Measurements from ENCODE around the gene PTPMT1. TPM values are rescaled to one million over a fixed set of nuclear protein-coding genes. Genes with fewer than 3 reads are reported as not detected.

Gene PTPMT1
- total RNA-seq, 6 experiments from 2014 or later = 14.7 to 118 (median 20.5) TPM

GRCh38 chr11:47617417-47617809 lies 52.0 kb downstream of the PTPMT1 start:
- H3K9me3 ChIP-seq = no peaks in the 10 kb centered on the region
- peaks cover 0 to 60% (median 42%) of the 10 kb centered on the region in 4 donors for H3K36me3 ChIP-seq
- TF ChIP-seq, protein P1, sequence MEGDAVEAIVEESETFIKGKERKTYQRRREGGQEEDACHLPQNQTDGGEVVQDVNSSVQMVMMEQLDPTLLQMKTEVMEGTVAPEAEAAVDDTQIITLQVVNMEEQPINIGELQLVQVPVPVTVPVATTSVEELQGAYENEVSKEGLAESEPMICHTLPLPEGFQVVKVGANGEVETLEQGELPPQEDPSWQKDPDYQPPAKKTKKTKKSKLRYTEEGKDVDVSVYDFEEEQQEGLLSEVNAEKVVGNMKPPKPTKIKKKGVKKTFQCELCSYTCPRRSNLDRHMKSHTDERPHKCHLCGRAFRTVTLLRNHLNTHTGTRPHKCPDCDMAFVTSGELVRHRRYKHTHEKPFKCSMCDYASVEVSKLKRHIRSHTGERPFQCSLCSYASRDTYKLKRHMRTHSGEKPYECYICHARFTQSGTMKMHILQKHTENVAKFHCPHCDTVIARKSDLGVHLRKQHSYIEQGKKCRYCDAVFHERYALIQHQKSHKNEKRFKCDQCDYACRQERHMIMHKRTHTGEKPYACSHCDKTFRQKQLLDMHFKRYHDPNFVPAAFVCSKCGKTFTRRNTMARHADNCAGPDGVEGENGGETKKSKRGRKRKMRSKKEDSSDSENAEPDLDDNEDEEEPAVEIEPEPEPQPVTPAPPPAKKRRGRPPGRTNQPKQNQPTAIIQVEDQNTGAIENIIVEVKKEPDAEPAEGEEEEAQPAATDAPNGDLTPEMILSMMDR (IDR thresholded peaks at IDR 0.05) = no peak
- TF ChIP-seq POLR2A (IDR thresholded peaks at IDR 0.05) = no peak
- intact Hi-C loops (cut with DNase I) = no loop called here
- ATAC-seq (no peak), DNase-seq (no peak)
- no peaks in the 10 kb centered on the region for H3K4me1 ChIP-seq
- H3K27me3 ChIP-seq = no peaks in the 10 kb centered on the region
- WGBS (ENCODE audit: insufficient coverage, low coverage, low lambda C conversion rate, missing lambda C conversion rate) = 51% methylated on average over 3 of the region's 3 CpGs
- no peak overlapping the region for H3K4me3 ChIP-seq
- no peak overlapping the region for H3K27ac ChIP-seq

DNA sequence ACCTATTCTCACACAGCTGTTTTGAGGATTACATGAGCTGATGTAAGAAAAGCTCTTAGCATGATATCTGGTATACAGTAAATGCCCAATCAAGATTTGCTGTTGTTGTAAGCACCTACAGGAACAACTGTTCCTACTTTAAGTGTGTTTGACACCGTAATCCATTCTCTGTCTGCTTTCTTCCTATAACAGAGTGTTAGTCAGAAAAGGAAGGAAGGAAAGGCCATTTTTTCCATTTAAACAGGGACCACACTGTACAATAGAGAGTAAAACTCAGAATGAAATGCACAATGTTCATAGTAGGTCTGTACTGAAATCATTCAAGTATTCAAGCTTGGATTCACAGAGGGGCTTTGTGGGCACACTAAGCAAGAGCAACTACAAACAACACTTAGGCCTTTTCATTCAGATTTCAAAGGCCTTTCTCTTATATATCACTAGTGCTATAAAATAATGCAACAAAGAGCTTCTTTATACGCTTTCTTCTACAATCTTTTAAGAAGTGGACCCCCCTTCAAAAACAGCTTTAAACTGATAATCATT lies 55.5 kb downstream of the PTPMT1 start:
- no peak for TF ChIP-seq POLR2A (IDR thresholded peaks at IDR 0.05)
- WGBS (ENCODE audit: insufficient coverage, low coverage, low lambda C conversion rate, missing lambda C conversion rate) = 88% methylated on average over 2 of the region's 2 CpGs
- intact Hi-C loops (cut with DNase I) = no loop called here
- no peak overlapping the region for H3K27ac ChIP-seq
- H3K4me1 ChIP-seq = no peaks in the 10 kb centered on the region
- DNase-seq = no peak
- H3K9me3 ChIP-seq = no peaks in the 10 kb centered on the region
- peaks cover 0 to 93% (median 61%) of the 10 kb centered on the region in 4 donors for H3K36me3 ChIP-seq
- H3K4me3 ChIP-seq = no peak overlapping the region
- no peak for ATAC-seq
- no peaks in the 10 kb centered on the region for H3K27me3 ChIP-seq

Small RNAs within 50 kb of the gene (small RNA-seq; reads per million reads assigned to genes)
- gene RN7SL652P (0 reads per million in 2 experiments), gene RNU5E-10P (0 reads per million in 2 experiments)

Other genes with a start within 250 kb of the PTPMT1 start
- under 1 TPM in 5 of 6 experiments, not detected in 1; 0.04 to 0.24 (median 0.13) TPM for gene MYBPC3, start 212.9 kb upstream of the PTPMT1 start, total RNA-seq
- 10 to 100 TPM in 3 of 6 experiments, 1 to 10 TPM in 3; 7.5 to 29.1 (median 10.1) TPM for gene SPI1, start 187.1 kb upstream of the PTPMT1 start, total RNA-seq
- gene SLC39A13, start 157.0 kb upstream of the PTPMT1 start, total RNA-seq = 10 to 100 TPM in 5 of 6 experiments, 1 to 10 TPM in 1; 9.8 to 21.2 (median 13.1) TPM
- gene PSMC3, start 139.2 kb upstream of the PTPMT1 start, total RNA-seq = 10 to 100 TPM; 52.5 to 98.1 (median 63.3) TPM
- under 1 TPM in 3 of 6 experiments, not detected in 3; 0.15 to 0.49 (median 0.25) TPM for gene RAPSN, start 116.5 kb upstream of the PTPMT1 start, total RNA-seq
- gene CELF1, start 12.5 kb upstream of the PTPMT1 start, total RNA-seq = 10 to 100 TPM; 66.3 to 86.5 (median 71.7) TPM
- gene KBTBD4, start 13.4 kb downstream of the PTPMT1 start, total RNA-seq = 1 to 10 TPM; 6.5 to 9.2 (median 7.3) TPM
- 10 to 100 TPM; 53.3 to 64.1 (median 58.2) TPM for gene NDUFS3, start 13.5 kb downstream of the PTPMT1 start, total RNA-seq
- gene FAM180B, start 21.1 kb downstream of the PTPMT1 start, total RNA-seq = not detected
- gene C1QTNF4, start 28.8 kb downstream of the PTPMT1 start, total RNA-seq = under 1 TPM in 3 of 6 experiments, not detected in 3; 0.21 to 0.44 (median 0.26) TPM
- gene MTCH2, start 77.0 kb downstream of the PTPMT1 start, total RNA-seq = 100 to 1,000 TPM; 123 to 179 (median 135) TPM
- 1 to 10 TPM in 4 of 6 experiments, under 1 TPM in 2; 0.43 to 5.8 (median 2.1) TPM for gene AGBL2, start 149.8 kb downstream of the PTPMT1 start, total RNA-seq
- gene FNBP4, start 201.7 kb downstream of the PTPMT1 start, total RNA-seq = 10 to 100 TPM; 20.2 to 43.3 (median 29.9) TPM

Data from right lobe of liver (tissue), 6 donors.